GM23338 (cell line): ENCODE data around the gene ADAMTS7. TPM values are rescaled to one million over a fixed set of nuclear protein-coding genes. Genes with fewer than 3 reads are reported as not detected.
"Not testable (repeated sequence)": the region's sequence is repeated elsewhere in the genome, so short reads cannot be mapped to it uniquely, and the experiment has no call there.

Experiments
- ATAC-seq: fragments of 200-7000 bp; cut with Tn5 transposase; 3 replicates; pipeline ENCODE4 v1.9.1; 2020
- DNase-seq: peaks from one replicate; pipeline ENCODE4 v3.0.0-alpha.2; 2015; ENCODE audit warnings: low spot score
- H2AFZ ChIP-seq: fragments of 200-600 bp; sonication (generic); 2 replicates; pipeline ENCODE4 v1.8.0; 2016; ENCODE audit warnings: antibody characterized with exemption, mild to moderate bottlenecking, moderate library complexity
- H3F3A ChIP-seq: fragments of 200-600 bp; sonication (generic); replicated peaks from 2 replicates; pipeline ENCODE4 v1.8.0; 2017; ENCODE audit warnings: antibody characterized with exemption, mixed run types, low read depth
- H3K27ac ChIP-seq: fragments of 200-600 bp; sonication (generic); 2 replicates; pipeline ENCODE4 v1.6.1; 2016; ENCODE audit warnings: low read depth
- H3K27me3 ChIP-seq: fragments of 200-600 bp; sonication (generic); 2 replicates; pipeline ENCODE4 v1.8.0; 2016; ENCODE audit warnings: mild to moderate bottlenecking, mixed run types, moderate library complexity; ENCODE audit not compliant: insufficient read depth
- H3K36me3 ChIP-seq: fragments of 200-600 bp; sonication (generic); 2 replicates; pipeline ENCODE4 v1.8.0; 2016; ENCODE audit warnings: mild to moderate bottlenecking; ENCODE audit not compliant: insufficient read depth
- H3K4me1 ChIP-seq: fragments of 200-600 bp; sonication (generic); 2 replicates; pipeline ENCODE4 v1.8.0; 2016; ENCODE audit warnings: mild to moderate bottlenecking, moderate library complexity; ENCODE audit not compliant: insufficient read depth
- H3K4me2 ChIP-seq: fragments of 200-600 bp; sonication (generic); 2 replicates; pipeline ENCODE4 v1.7.1; 2017; ENCODE audit warnings: mixed run types
- H3K4me3 ChIP-seq: fragments of 200-600 bp; sonication (generic); 2 replicates; pipeline ENCODE4 v1.6.1; 2016; ENCODE audit warnings: mixed run types
- H3K79me2 ChIP-seq: fragments of 200-600 bp; sonication (generic); replicated peaks from 2 replicates; pipeline ENCODE4 v1.8.0; 2017; ENCODE audit warnings: mild to moderate bottlenecking; ENCODE audit not compliant: insufficient read depth
- H3K9me2 ChIP-seq: fragments of 200-600 bp; sonication (generic); 2 replicates; pipeline ENCODE4 v1.8.0; 2017; ENCODE audit not compliant: insufficient read depth
- H4K20me1 ChIP-seq: fragments of 200-600 bp; sonication (generic); replicated peaks from 2 replicates; pipeline ENCODE4 v1.8.0; 2017; ENCODE audit warnings: mild to moderate bottlenecking; ENCODE audit not compliant: insufficient read depth
- H3K27ac Mint-ChIP-seq: 2 replicates; pipeline ENCODE4 v1.8.0; 2020; ENCODE audit warnings: inconsistent platforms, mild to moderate bottlenecking, moderate library complexity, mixed read lengths
- H3K27me3 Mint-ChIP-seq: 3 replicates; pipeline ENCODE4 v1.8.0; 2022; ENCODE audit warnings: low read depth, mild to moderate bottlenecking, moderate library complexity, mixed read lengths, inconsistent platforms; ENCODE audit not compliant: insufficient read depth, poor library complexity
- H3K36me3 Mint-ChIP-seq: 3 replicates; pipeline ENCODE4 v1.8.0; 2021; ENCODE audit warnings: low read depth, mild to moderate bottlenecking, inconsistent platforms, moderate library complexity, mixed read lengths
- H3K4me1 Mint-ChIP-seq: 3 replicates; pipeline ENCODE4 v1.8.0; 2020; ENCODE audit warnings: mild to moderate bottlenecking, inconsistent platforms, mixed read lengths
- H3K4me3 Mint-ChIP-seq: 3 replicates; pipeline ENCODE4 v1.8.0; 2021; ENCODE audit warnings: moderate library complexity, mild to moderate bottlenecking, inconsistent platforms, mixed read lengths
- H3K9me3 Mint-ChIP-seq: 3 replicates; pipeline ENCODE4 v1.8.0; 2020; ENCODE audit warnings: moderate library complexity, mild to moderate bottlenecking, inconsistent platforms, mixed read lengths
- EZH2phosphoT487 ChIP-seq: fragments of 200-600 bp; sonication (generic); IDR thresholded peaks from one replicate; pipeline ENCODE4 v1.8.1; 2018; ENCODE audit warnings: antibody characterized with exemption; ENCODE audit not compliant: unreplicated experiment
- JUNB ChIP-seq: IDR thresholded peaks from one replicate; pipeline ENCODE4 v1.6.1; 2016; ENCODE audit warnings: antibody characterized with exemption; ENCODE audit not compliant: unreplicated experiment
- POLR2AphosphoS5 ChIP-seq: IDR thresholded peaks from 2 replicates; pipeline ENCODE4 v1.6.1; 2016; ENCODE audit warnings: antibody characterized with exemption, low read depth
- ZNF331 ChIP-seq: fragments of 250-450 bp; sonication (Bioruptor Pico); IDR thresholded peaks from 2 replicates; pipeline ENCODE4 v1.5.0; 2020; ENCODE audit warnings: low read depth, mild to moderate bottlenecking, moderate library complexity
- polyA plus RNA-seq: library from polyadenylated mRNA; unstranded; fragments of >200 nt; fragmentation: Nextera tagmentation; extraction: Ambion mirVana; gene quantifications from 2 replicates; pipeline ENCODE4 v1.2.1, GENCODE V29; 2016
- total RNA-seq: library from RNA; depleted of rRNA; stranded (reverse); fragments of >200 nt; shearing (Covaris generic); gene quantifications from 2 replicates; pipeline ENCODE4 v1.2.3, GENCODE V29; 2014
- TF ChIP-seq, protein P1 (sequence below), 2 experiments: fragments of 200-600 bp in 1 of 2; sonication (generic) in 1 of 2; conservative IDR thresholded peaks; 2 replicates each; pipeline versions ENCODE4 v1.5.1 to v1.6.1; 2016 to 2017; ENCODE audit warnings: antibody characterized with exemption in 2 of 2, low read depth in 2 of 2, mild to moderate bottlenecking in 2 of 2, moderate library complexity in 1 of 2
- TF ChIP-seq, protein P2 (sequence below): IDR thresholded peaks from 2 replicates; pipeline ENCODE4 v1.6.1; 2016; ENCODE audit warnings: antibody characterized with exemption
- TF ChIP-seq, protein P3 (sequence below): IDR thresholded peaks from one replicate; pipeline ENCODE4 v1.6.1; 2018; ENCODE audit warnings: antibody characterized with exemption; ENCODE audit not compliant: unreplicated experiment

Gene ADAMTS7
- total and polyA plus RNA-seq, 2 experiments from 2014 or later, result 11.6 to 52.7 TPM

DNA sequence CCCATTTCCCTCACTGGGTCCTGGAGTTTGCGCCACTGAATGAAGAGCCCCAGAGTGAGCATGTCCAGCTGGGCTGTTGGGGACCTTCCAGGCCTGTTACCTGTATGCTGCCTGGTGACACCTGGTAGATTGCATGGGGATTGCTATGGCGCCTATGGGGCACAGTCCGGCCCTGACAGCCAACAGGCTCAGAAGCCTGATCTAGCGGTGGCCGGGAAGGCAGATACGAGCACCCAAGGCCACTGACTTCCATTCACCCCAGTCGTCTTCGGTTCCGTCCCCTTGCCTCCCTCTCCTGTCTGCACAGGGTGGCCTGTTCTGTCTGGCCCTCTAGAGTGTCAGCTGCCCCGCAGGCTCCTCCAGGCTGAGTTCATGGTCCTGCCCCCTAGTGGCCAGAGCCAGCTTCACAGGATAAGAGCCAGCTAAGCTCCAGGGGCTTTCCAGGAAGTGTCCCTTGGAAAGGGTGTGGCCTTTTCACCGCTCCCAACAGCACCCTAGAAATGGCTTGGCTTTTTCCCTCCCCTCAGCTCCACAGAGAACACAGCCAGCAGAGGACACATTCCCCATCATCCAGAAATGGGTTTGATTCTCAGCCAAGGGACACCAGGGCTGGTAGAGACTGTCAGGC, 73.2 kb downstream of the ADAMTS7 start:
- H3K27ac ChIP-seq, H3K79me2 ChIP-seq, H3K27me3 ChIP-seq, H3K9me2 ChIP-seq, H3K4me3 ChIP-seq, H3K36me3 ChIP-seq, H3K4me1 ChIP-seq, H2AFZ ChIP-seq, H3K27ac Mint-ChIP-seq, H3K36me3 Mint-ChIP-seq, H3K9me3 Mint-ChIP-seq, H4K20me1 ChIP-seq, H3K4me2 ChIP-seq, H3F3A ChIP-seq: not testable (repeated sequence)
- H3K27me3 Mint-ChIP-seq, result peaks cover 20% of the 10 kb centered on the region
- DNase-seq (peak; percentile 79), ATAC-seq (peak; percentile 84)
- peaks cover 18% of the 10 kb centered on the region for H3K4me1 Mint-ChIP-seq
- H3K4me3 Mint-ChIP-seq, result peak overlapping the region; percentile 29; the same call in 1 of the 3 replicates
- TF ChIP-seq, protein P1, sequence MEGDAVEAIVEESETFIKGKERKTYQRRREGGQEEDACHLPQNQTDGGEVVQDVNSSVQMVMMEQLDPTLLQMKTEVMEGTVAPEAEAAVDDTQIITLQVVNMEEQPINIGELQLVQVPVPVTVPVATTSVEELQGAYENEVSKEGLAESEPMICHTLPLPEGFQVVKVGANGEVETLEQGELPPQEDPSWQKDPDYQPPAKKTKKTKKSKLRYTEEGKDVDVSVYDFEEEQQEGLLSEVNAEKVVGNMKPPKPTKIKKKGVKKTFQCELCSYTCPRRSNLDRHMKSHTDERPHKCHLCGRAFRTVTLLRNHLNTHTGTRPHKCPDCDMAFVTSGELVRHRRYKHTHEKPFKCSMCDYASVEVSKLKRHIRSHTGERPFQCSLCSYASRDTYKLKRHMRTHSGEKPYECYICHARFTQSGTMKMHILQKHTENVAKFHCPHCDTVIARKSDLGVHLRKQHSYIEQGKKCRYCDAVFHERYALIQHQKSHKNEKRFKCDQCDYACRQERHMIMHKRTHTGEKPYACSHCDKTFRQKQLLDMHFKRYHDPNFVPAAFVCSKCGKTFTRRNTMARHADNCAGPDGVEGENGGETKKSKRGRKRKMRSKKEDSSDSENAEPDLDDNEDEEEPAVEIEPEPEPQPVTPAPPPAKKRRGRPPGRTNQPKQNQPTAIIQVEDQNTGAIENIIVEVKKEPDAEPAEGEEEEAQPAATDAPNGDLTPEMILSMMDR (conservative IDR thresholded peaks at IDR 0.05; ENCODE audit: low read depth in 2 of 2), result peak; percentile 52 to 76

DNA sequence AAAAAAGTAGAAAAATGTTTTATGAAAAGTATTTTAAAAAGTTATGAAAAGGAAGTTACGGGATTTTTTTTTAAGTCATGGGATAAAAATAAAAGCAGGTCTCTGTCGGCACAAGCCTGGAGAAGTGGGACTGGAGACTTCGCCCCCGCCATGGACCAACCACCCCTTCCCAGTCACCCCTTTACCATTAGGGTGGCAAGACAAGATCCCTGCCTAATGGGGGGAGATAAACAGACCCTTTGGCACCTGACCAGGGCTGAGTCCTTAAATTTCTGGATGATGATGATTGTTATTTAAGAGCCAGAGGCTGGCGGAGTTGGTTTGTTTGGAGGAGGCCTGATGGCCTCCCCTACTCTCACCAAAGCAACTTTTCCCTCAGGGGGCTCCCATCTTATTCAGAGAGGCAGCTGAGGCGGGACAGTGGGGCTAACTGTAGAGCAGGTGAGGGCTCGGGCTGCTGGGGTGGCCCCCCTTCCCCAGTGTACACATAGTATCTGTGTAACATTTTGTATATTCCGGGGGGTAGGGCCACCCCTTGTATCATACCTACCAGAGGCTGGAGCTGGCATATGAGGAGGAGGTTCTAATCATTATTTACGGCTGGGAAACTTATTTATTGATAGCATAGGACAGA, 74.0 kb downstream of the ADAMTS7 start:
- no peaks in the 10 kb centered on the region for H3K9me2 ChIP-seq
- no peaks in the 10 kb centered on the region for H3K4me1 ChIP-seq
- H3K4me2 ChIP-seq, result no peak overlapping the region
- ATAC-seq, result no peak
- peaks cover 18% of the 10 kb centered on the region for H3K4me1 Mint-ChIP-seq
- H3F3A ChIP-seq, result no peaks in the 10 kb centered on the region
- DNase-seq, result no peak
- H3K27ac ChIP-seq, result no peak overlapping the region
- no peaks in the 10 kb centered on the region for H3K36me3 ChIP-seq
- peaks cover 20% of the 10 kb centered on the region for H3K27me3 Mint-ChIP-seq
- no peak overlapping the region; the same call in 2 of the 3 replicates for H3K4me3 Mint-ChIP-seq
- no peak overlapping the region for H3K4me3 ChIP-seq
- H3K9me3 Mint-ChIP-seq, result no peaks in the 10 kb centered on the region; the same call in 2 of the 3 replicates
- H3K27me3 ChIP-seq, result no peaks in the 10 kb centered on the region
- H4K20me1 ChIP-seq, result no peaks in the 10 kb centered on the region
- no peaks in the 10 kb centered on the region for H3K79me2 ChIP-seq
- H3K27ac Mint-ChIP-seq, result no peak overlapping the region
- H3K36me3 Mint-ChIP-seq, result no peaks in the 10 kb centered on the region; the same call in 2 of the 3 replicates
- no peak overlapping the region for H2AFZ ChIP-seq
- TF ChIP-seq ZNF331 (CRISPR knock-in tag) (no peak), EZH2phosphoT487 (no peak), JUNB (no peak), POLR2AphosphoS5 (no peak)
- TF ChIP-seq, protein P2, sequence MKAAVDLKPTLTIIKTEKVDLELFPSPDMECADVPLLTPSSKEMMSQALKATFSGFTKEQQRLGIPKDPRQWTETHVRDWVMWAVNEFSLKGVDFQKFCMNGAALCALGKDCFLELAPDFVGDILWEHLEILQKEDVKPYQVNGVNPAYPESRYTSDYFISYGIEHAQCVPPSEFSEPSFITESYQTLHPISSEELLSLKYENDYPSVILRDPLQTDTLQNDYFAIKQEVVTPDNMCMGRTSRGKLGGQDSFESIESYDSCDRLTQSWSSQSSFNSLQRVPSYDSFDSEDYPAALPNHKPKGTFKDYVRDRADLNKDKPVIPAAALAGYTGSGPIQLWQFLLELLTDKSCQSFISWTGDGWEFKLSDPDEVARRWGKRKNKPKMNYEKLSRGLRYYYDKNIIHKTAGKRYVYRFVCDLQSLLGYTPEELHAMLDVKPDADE, result no peak
- TF ChIP-seq, protein P3, sequence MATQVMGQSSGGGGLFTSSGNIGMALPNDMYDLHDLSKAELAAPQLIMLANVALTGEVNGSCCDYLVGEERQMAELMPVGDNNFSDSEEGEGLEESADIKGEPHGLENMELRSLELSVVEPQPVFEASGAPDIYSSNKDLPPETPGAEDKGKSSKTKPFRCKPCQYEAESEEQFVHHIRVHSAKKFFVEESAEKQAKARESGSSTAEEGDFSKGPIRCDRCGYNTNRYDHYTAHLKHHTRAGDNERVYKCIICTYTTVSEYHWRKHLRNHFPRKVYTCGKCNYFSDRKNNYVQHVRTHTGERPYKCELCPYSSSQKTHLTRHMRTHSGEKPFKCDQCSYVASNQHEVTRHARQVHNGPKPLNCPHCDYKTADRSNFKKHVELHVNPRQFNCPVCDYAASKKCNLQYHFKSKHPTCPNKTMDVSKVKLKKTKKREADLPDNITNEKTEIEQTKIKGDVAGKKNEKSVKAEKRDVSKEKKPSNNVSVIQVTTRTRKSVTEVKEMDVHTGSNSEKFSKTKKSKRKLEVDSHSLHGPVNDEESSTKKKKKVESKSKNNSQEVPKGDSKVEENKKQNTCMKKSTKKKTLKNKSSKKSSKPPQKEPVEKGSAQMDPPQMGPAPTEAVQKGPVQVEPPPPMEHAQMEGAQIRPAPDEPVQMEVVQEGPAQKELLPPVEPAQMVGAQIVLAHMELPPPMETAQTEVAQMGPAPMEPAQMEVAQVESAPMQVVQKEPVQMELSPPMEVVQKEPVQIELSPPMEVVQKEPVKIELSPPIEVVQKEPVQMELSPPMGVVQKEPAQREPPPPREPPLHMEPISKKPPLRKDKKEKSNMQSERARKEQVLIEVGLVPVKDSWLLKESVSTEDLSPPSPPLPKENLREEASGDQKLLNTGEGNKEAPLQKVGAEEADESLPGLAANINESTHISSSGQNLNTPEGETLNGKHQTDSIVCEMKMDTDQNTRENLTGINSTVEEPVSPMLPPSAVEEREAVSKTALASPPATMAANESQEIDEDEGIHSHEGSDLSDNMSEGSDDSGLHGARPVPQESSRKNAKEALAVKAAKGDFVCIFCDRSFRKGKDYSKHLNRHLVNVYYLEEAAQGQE, result no peak
